ENCODE measurements around the gene SACS.
"Not testable (repeated sequence)": the region's sequence is repeated elsewhere in the genome, so short reads cannot be mapped to it uniquely, and the experiment has no call there.

Gene SACS

GRCh38 chr13:23408026-23408425 lies 25.5 kb downstream of the SACS start:
- Histone ChIP-seq H3K79me1 (replicated peaks; ENCODE audit: low read length, poor library complexity, severe bottlenecking) (peaks cover 14% of the 10 kb centered on the region), H3K36me3 (ENCODE audit: control insufficient read depth in 1 of 2, insufficient read depth in 2 of 2, low read depth in 1 of 2, low read length in 2 of 2) (no peaks in the 10 kb centered on the region), H3K14ac (ENCODE audit: low read length in 2 of 2) (no peak overlapping the region), H2AFZ (ENCODE audit: low read depth, low read length) (no peak overlapping the region), H2AK5ac (ENCODE audit: low read length, severe bottlenecking) (no peak overlapping the region), H3K4me3 (ENCODE audit: insufficient read depth in 1 of 2, low read depth in 1 of 2, low read length in 2 of 2) (no peak overlapping the region), H2BK12ac (ENCODE audit: low read length in 2 of 2) (no peak overlapping the region), H3K18ac (ENCODE audit: low read depth in 1 of 2, low read length in 2 of 2) (no peak overlapping the region), H2BK15ac (ENCODE audit: low read depth, poor library complexity, severe bottlenecking) (no peak overlapping the region), H3K9me3 (ENCODE audit: control insufficient read depth, low read length) (no peaks in the 10 kb centered on the region), H2BK120ac (ENCODE audit: low read depth, low read length) (no peak overlapping the region), H3K27me3 (ENCODE audit: control insufficient read depth in 1 of 2, insufficient read depth in 1 of 2, low read length in 2 of 2) (no peaks in the 10 kb centered on the region), H3K4ac (ENCODE audit: low read depth in 1 of 2, low read length in 2 of 2) (no peak overlapping the region), H2BK5ac (ENCODE audit: low read depth, low read length, poor library complexity, severe bottlenecking) (no peak overlapping the region), H4K91ac (ENCODE audit: low read length) (no peak overlapping the region), H3K23ac (ENCODE audit: low read length in 2 of 2) (no peak overlapping the region), H3K4me1 (ENCODE audit: control insufficient read depth, insufficient read depth, low read depth, low read length) (no peaks in the 10 kb centered on the region), H3K9ac (ENCODE audit: low read length) (no peak overlapping the region), H3K4me2 (ENCODE audit: low read length, poor library complexity, severe bottlenecking) (no peak overlapping the region), H3K27ac (ENCODE audit: low read length, poor library complexity, severe bottlenecking) (no peak overlapping the region), H4K8ac (ENCODE audit: low read length) (no peak overlapping the region)
- no peak for DNase-seq
- 92% methylated on average over 4 of the region's 5 CpGs for WGBS

DNA sequence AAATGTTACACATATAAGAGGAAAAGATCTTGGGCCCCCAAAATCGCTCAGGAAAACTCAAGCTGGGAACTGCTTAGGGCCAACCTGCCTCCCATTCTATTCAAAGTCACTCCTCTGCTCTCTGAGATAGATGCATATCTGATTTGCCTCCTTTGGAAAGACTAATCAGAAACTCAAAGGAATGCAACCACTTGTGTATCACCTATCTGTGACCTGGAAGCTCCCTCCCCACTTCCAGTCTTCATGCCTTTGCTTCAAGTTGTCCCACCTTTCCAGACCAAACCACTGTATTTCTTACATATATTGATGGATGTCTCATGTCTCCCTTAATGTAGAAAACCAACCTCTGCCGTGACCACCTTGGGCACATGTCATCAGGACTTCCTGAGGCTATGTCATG lies 32.3 kb downstream of the SACS start:
- H3K4me3 ChIP-seq (ENCODE audit: insufficient read depth in 1 of 2, low read depth in 1 of 2, low read length in 2 of 2); H3K9ac ChIP-seq (ENCODE audit: low read length); H3K14ac ChIP-seq (ENCODE audit: low read length in 2 of 2); H2BK15ac ChIP-seq (ENCODE audit: low read depth, poor library complexity, severe bottlenecking); H3K27me3 ChIP-seq (ENCODE audit: control insufficient read depth in 1 of 2, insufficient read depth in 1 of 2, low read length in 2 of 2); H4K91ac ChIP-seq (ENCODE audit: low read length); H3K27ac ChIP-seq (ENCODE audit: low read length, poor library complexity, severe bottlenecking); H3K4me1 ChIP-seq (ENCODE audit: control insufficient read depth, insufficient read depth, low read depth, low read length); H2AFZ ChIP-seq (ENCODE audit: low read depth, low read length); H2BK5ac ChIP-seq (ENCODE audit: low read depth, low read length, poor library complexity, severe bottlenecking); H3K9me3 ChIP-seq (ENCODE audit: control insufficient read depth, low read length); H4K8ac ChIP-seq (ENCODE audit: low read length); H2AK5ac ChIP-seq (ENCODE audit: low read length, severe bottlenecking); H2BK120ac ChIP-seq (ENCODE audit: low read depth, low read length); H3K4me2 ChIP-seq (ENCODE audit: low read length, poor library complexity, severe bottlenecking); H3K36me3 ChIP-seq (ENCODE audit: control insufficient read depth in 1 of 2, insufficient read depth in 2 of 2, low read depth in 1 of 2, low read length in 2 of 2); DNase-seq; H3K23ac ChIP-seq (ENCODE audit: low read length in 2 of 2); H2BK12ac ChIP-seq (ENCODE audit: low read length in 2 of 2); H3K4ac ChIP-seq (ENCODE audit: low read depth in 1 of 2, low read length in 2 of 2); H3K18ac ChIP-seq (ENCODE audit: low read depth in 1 of 2, low read length in 2 of 2): not testable (repeated sequence)
- WGBS: 84% methylated on average over 2 of the region's 2 CpGs
- peaks cover 15% of the 10 kb centered on the region for H3K79me1 ChIP-seq (replicated peaks; ENCODE audit: low read length, poor library complexity, severe bottlenecking)

DNA sequence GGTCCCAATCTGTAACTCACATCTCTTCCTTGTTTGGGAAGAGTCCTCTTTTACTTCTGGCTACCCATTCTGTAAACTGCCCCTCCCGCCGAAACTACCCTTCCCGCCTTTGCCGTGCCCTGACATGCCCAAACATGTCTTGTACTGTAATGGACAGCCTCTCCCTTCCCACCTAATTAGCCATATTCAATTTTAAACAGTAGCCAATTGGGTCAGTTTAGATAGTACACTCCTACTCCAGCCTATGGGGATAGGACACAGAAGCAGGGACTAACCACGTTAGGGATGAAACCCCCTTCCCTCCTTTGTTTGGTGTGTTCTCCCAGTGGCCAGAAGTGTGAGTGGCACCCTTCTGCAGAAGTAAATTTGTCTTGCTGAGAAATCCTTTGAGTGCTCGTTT lies 34.2 kb downstream of the SACS start:
- no peak overlapping the region for H3K14ac ChIP-seq (ENCODE audit: low read length in 2 of 2)
- H3K9me3 ChIP-seq (ENCODE audit: control insufficient read depth, low read length): no peaks in the 10 kb centered on the region
- H3K23ac ChIP-seq (ENCODE audit: low read length in 2 of 2): no peak overlapping the region
- H3K79me1 ChIP-seq (replicated peaks; ENCODE audit: low read length, poor library complexity, severe bottlenecking): peaks cover 15% of the 10 kb centered on the region
- H4K8ac ChIP-seq (ENCODE audit: low read length): no peak overlapping the region
- H3K4ac ChIP-seq (ENCODE audit: low read depth in 1 of 2, low read length in 2 of 2): no peak overlapping the region
- no peak overlapping the region for H3K18ac ChIP-seq (ENCODE audit: low read depth in 1 of 2, low read length in 2 of 2)
- no peak for DNase-seq
- no peak overlapping the region for H2BK120ac ChIP-seq (ENCODE audit: low read depth, low read length)
- H3K27me3 ChIP-seq (ENCODE audit: control insufficient read depth in 1 of 2, insufficient read depth in 1 of 2, low read length in 2 of 2): no peaks in the 10 kb centered on the region
- H2BK15ac ChIP-seq (ENCODE audit: low read depth, poor library complexity, severe bottlenecking): no peak overlapping the region
- no peak overlapping the region for H2AFZ ChIP-seq (ENCODE audit: low read depth, low read length)
- no peak overlapping the region for H2BK12ac ChIP-seq (ENCODE audit: low read length in 2 of 2)
- H2AK5ac ChIP-seq (ENCODE audit: low read length, severe bottlenecking): no peak overlapping the region
- no peaks in the 10 kb centered on the region for H3K36me3 ChIP-seq (ENCODE audit: control insufficient read depth in 1 of 2, insufficient read depth in 2 of 2, low read depth in 1 of 2, low read length in 2 of 2)
- H3K4me1 ChIP-seq (ENCODE audit: control insufficient read depth, insufficient read depth, low read depth, low read length): no peaks in the 10 kb centered on the region
- H3K27ac ChIP-seq (ENCODE audit: low read length, poor library complexity, severe bottlenecking): no peak overlapping the region
- H3K4me2 ChIP-seq (ENCODE audit: low read length, poor library complexity, severe bottlenecking): no peak overlapping the region
- H2BK5ac ChIP-seq (ENCODE audit: low read depth, low read length, poor library complexity, severe bottlenecking): no peak overlapping the region
- H3K9ac ChIP-seq (ENCODE audit: low read length): no peak overlapping the region
- no peak overlapping the region for H4K91ac ChIP-seq (ENCODE audit: low read length)
- no peak overlapping the region for H3K4me3 ChIP-seq (ENCODE audit: insufficient read depth in 1 of 2, low read depth in 1 of 2, low read length in 2 of 2)
- WGBS: 89% methylated on average over 6 of the region's 6 CpGs

GRCh38 chr13:23394821-23395220 lies 38.7 kb downstream of the SACS start:
- H3K79me1 ChIP-seq (replicated peaks; ENCODE audit: low read length, poor library complexity, severe bottlenecking): peaks cover 26% of the 10 kb centered on the region
- H3K36me3 ChIP-seq (ENCODE audit: control insufficient read depth in 1 of 2, insufficient read depth in 2 of 2, low read depth in 1 of 2, low read length in 2 of 2): peaks cover 0 to 3% of the 10 kb centered on the region in 2 experiments
- no peak overlapping the region for H2AFZ ChIP-seq (ENCODE audit: low read depth, low read length)
- no peak overlapping the region for H3K14ac ChIP-seq (ENCODE audit: low read length in 2 of 2)
- H2AK5ac ChIP-seq (ENCODE audit: low read length, severe bottlenecking): no peak overlapping the region
- H3K4me2 ChIP-seq (ENCODE audit: low read length, poor library complexity, severe bottlenecking): no peak overlapping the region
- H3K27ac ChIP-seq (ENCODE audit: low read length, poor library complexity, severe bottlenecking): no peak overlapping the region
- H2BK12ac ChIP-seq (ENCODE audit: low read length in 2 of 2): no peak overlapping the region
- no peaks in the 10 kb centered on the region for H3K27me3 ChIP-seq (ENCODE audit: control insufficient read depth in 1 of 2, insufficient read depth in 1 of 2, low read length in 2 of 2)
- H3K9ac ChIP-seq (ENCODE audit: low read length): no peak overlapping the region
- H3K4me1 ChIP-seq (ENCODE audit: control insufficient read depth, insufficient read depth, low read depth, low read length): peaks cover 5% of the 10 kb centered on the region
- no peak overlapping the region for H2BK120ac ChIP-seq (ENCODE audit: low read depth, low read length)
- H2BK5ac ChIP-seq (ENCODE audit: low read depth, low read length, poor library complexity, severe bottlenecking): no peak overlapping the region
- H4K8ac ChIP-seq (ENCODE audit: low read length): no peak overlapping the region
- no peak overlapping the region for H3K23ac ChIP-seq (ENCODE audit: low read length in 2 of 2)
- no peak overlapping the region for H2BK15ac ChIP-seq (ENCODE audit: low read depth, poor library complexity, severe bottlenecking)
- H3K18ac ChIP-seq (ENCODE audit: low read depth in 1 of 2, low read length in 2 of 2): no peak overlapping the region
- no peak overlapping the region for H3K4ac ChIP-seq (ENCODE audit: low read depth in 1 of 2, low read length in 2 of 2)
- no peak overlapping the region for H4K91ac ChIP-seq (ENCODE audit: low read length)
- no peak for DNase-seq
- no peak overlapping the region for H3K4me3 ChIP-seq (ENCODE audit: insufficient read depth in 1 of 2, low read depth in 1 of 2, low read length in 2 of 2)
- H3K9me3 ChIP-seq (ENCODE audit: control insufficient read depth, low read length): no peaks in the 10 kb centered on the region
- 91% methylated on average over 4 of the region's 4 CpGs for WGBS

Data from mesenchymal stem cell (in vitro differentiated cells and primary cell).